Epithelial cell of umbilical artery (primary cell): Measurements from ENCODE around the gene VPS4A. TPM values are rescaled to one million over a fixed set of nuclear protein-coding genes. Genes with fewer than 3 reads are reported as not detected.

ENCODE experiments used
- total RNA-seq: library from RNA; depleted of rRNA; stranded (reverse); fragments of >200 nt; gene quantifications from 2 replicates; pipeline ENCODE4 v1.2.3, GENCODE V29; 2014

Gene VPS4A
- total RNA-seq, result 40.0 and 40.7 TPM in 2 replicates

GRCh38 chr16:69310653-69311532 is at the start of gene VPS4A:
TSS of gene VPS4A (plus strand) at chr16:69311350. CDS start at chr16:69311512, 162 bp downstream.

DNA sequence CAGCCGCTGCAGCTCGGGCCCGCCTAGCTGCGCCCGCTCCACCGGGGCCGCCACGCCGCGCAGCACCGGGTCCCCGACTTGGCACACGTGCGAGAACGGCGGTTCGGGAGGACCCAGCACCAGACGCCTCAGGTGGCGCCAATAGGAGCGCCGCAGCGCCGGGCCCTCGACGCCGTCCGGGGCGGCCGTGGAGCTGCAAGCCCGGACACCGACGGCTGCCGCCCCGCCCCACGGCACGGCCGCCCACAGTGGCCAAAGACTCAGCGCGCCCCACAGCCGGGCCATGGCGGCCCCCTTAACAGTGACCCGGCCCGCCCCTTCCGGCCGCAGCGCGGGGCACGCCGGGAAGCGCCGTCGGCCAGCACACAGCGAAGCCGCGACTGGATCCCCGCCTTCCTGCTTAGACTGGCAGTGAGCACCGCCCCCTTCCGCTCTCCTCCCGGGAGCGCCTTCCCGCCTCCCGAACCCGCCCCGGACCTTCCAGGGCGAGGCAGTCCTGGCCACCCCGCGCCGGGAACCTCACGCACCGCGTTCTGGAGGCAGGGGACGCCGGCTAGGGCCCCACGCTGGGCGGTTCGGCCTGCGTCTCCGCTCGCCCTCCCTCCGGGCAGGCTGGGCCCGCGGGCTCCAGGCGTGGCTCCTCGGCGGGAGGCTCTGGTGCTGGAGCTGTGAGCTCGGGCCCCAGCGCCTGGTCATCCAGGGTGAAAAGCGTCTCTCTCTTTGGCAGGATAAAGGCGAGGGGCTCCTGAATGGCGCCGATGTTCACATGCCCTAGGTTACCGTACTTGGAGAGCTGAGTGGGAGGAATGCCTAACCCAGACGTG is 19.3 kb downstream of the VPS4A start, which contains the start of gene PDF:
TSS of gene PDF (minus strand) at position 303 of the 824 bp plus-strand sequence. CDS start at position 285, 18 bp downstream.

DNA sequence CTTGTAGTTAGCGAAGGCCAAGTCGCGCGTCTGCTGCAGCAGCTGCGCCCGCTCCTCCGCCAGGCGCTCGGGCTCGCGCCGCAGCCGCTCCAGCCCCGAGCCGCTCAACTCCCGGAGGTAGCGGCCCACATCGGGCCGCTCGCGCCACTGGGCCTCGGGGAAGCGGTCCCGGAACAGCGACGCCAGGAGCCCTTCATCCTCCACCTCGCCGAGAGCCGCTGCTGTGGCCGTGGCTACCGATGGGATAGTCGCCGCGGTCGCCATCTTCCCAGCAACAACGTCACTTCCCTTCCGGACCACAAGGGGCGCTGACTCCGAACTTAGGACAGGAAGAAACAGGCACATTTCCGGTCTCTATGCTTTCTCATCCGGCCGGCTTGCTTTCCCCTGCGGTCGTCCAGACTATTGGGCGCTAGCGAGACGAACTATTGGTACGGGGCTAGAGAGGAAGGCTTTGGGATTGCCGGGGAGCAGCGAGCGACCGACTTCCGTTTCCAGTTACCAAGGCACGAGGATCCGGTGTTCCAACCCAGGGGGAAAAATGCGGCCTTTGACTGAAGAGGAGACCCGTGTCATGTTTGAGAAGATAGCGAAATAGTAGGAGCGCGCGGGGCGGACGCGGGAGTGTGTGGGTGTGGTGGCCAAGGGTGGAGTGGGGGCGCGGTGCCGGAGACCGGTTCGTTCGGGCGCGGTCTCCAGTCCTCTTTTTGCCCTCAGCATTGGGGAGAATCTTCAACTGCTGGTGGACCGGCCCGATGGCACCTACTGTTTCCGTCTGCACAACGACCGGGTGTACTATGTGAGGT is 28.3 kb downstream of the VPS4A start, which contains the start of the genes COG8 and NIP7:
TSS of gene COG8 (minus strand) at position 276 of the 806 bp plus-strand sequence. CDS start at position 264, 12 bp downstream.
TSS of gene NIP7 (plus strand) at position 484 of the 806 bp plus-strand sequence. CDS start at position 542, 58 bp downstream.

DNA sequence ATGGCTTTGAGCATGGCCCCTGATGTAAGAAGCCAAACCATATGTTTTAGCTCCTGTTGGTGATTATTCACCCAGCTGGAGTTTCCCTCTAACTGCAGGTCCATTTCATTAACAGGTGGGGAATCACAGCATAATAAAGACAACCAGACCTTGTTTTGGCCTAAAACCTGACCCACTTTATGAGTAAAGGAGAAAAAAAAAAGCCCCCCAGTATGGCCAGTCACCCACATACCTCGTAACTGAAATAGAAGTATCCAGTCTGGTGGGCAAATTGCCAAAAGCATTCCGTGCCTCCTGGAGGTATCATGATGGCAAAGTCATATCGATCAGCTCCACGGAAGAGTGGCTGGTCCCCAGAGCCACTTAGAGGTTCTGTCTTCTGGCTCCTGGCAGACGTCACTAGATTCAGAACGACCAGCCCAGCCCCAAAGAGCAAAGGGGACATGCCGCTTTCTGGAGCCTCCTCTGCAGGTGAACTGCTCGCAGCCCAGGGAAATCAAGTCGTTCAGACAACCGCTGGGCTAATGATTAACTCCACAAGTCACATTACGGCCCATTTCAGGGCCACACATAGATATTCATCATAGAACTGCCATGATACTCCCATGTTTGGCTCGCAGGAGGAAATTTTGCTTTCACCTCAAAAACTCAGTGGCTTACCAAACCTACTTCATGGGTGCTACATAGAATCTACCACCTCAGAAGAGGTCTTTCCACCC is 40.3 kb downstream of the VPS4A start, which contains the start of gene TMED6:
TSS of gene TMED6 (minus strand) at position 478 of the 719 bp plus-strand sequence. CDS start at position 445, 33 bp downstream.

Other genes with a start within 250 kb of the VPS4A start
- gene HAS3, start 205.7 kb upstream of the VPS4A start, total RNA-seq, result 0.32 and 1.1 TPM in 2 replicates
- gene CHTF8, start 178.8 kb upstream of the VPS4A start, total RNA-seq, result 59.1 and 66.9 TPM in 2 replicates
- gene UTP4, start 178.7 kb upstream of the VPS4A start, total RNA-seq, result 18.1 and 18.8 TPM in 2 replicates
- gene SNTB2, start 124.2 kb upstream of the VPS4A start, total RNA-seq, result 20.1 and 37.7 TPM in 2 replicates
- 17.2 and 28.0 TPM in 2 replicates for gene PDF, start 19.2 kb downstream of the VPS4A start, total RNA-seq
- gene COG8, start 28.2 kb downstream of the VPS4A start, total RNA-seq, result 27.3 and 29.6 TPM in 2 replicates
- gene NIP7, start 28.4 kb downstream of the VPS4A start, total RNA-seq, result 43.2 and 48.5 TPM in 2 replicates
- not detected in 2 replicates for gene TMED6, start 40.4 kb downstream of the VPS4A start, total RNA-seq
- gene TERF2, start 74.7 kb downstream of the VPS4A start, total RNA-seq, result 11.6 and 12.0 TPM in 2 replicates
- 79.3 and 138 TPM in 2 replicates for gene CYB5B, start 113.3 kb downstream of the VPS4A start, total RNA-seq